OCI-LY1 (cell line): ENCODE data around the gene AEN.

Experiments used
- H2AFZ ChIP-seq: fragments of 200-600 bp; sonication (generic), shearing (Covaris generic); 2 replicates; pipeline ENCODE4 v1.6.0; 2014; ENCODE audit warnings: antibody characterized with exemption, mild to moderate bottlenecking, low read length
- H3F3A ChIP-seq: fragments of 200-600 bp; sonication (generic), shearing (Covaris generic); 2 replicates; pipeline ENCODE4 v1.6.0; 2014; ENCODE audit warnings: mild to moderate bottlenecking, antibody characterized with exemption, low read length, moderate library complexity; ENCODE audit not compliant: insufficient read depth
- H3K27ac ChIP-seq: fragments of 200-600 bp; sonication (generic); 2 replicates; pipeline ENCODE4 v1.5.1; 2014; ENCODE audit warnings: low read length, mixed run types, mild to moderate bottlenecking, low read depth; ENCODE audit not compliant: poor library complexity, severe bottlenecking
- H3K27me3 ChIP-seq: fragments of 200-600 bp; sonication (generic); 2 replicates; pipeline ENCODE4 v1.6.0; 2014; ENCODE audit warnings: antibody characterized with exemption, mild to moderate bottlenecking, low read length, moderate library complexity; ENCODE audit not compliant: insufficient read depth
- H3K36me3 ChIP-seq: fragments of 200-600 bp; sonication (generic); 2 replicates; pipeline ENCODE4 v1.6.1; 2014; ENCODE audit warnings: mild to moderate bottlenecking, antibody characterized with exemption, low read length, moderate library complexity, mixed read lengths; ENCODE audit not compliant: insufficient read depth
- H3K4me1 ChIP-seq: fragments of 200-600 bp; sonication (generic); 2 replicates; pipeline ENCODE4 v1.5.1; 2014; ENCODE audit warnings: mild to moderate bottlenecking, low read length, moderate library complexity; ENCODE audit not compliant: insufficient read depth, severe bottlenecking
- H3K4me2 ChIP-seq: fragments of 200-600 bp; sonication (generic), shearing (Covaris generic); 2 replicates; pipeline ENCODE4 v1.6.1; 2014; ENCODE audit warnings: low read length
- H3K4me3 ChIP-seq: fragments of 200-600 bp; sonication (generic); 2 replicates; pipeline ENCODE4 v1.5.1; 2014; ENCODE audit warnings: low read length, low read depth, mild to moderate bottlenecking, mixed read lengths; ENCODE audit not compliant: poor library complexity, severe bottlenecking
- H3K79me2 ChIP-seq: fragments of 200-600 bp; shearing (Covaris generic); 2 replicates; pipeline ENCODE4 v1.6.1; 2016; ENCODE audit warnings: mixed run types, low read length, mixed read lengths; ENCODE audit not compliant: insufficient read depth
- H3K9ac ChIP-seq: fragments of 200-600 bp; sonication (generic), shearing (Covaris generic); 2 replicates; pipeline ENCODE4 v1.6.1; 2014; ENCODE audit warnings: mild to moderate bottlenecking, low read length, mixed read lengths
- H3K9me2 ChIP-seq: fragments of 200-600 bp; sonication (generic), shearing (Covaris generic); 2 replicates; pipeline ENCODE4 v1.6.1; 2014; ENCODE audit warnings: low read depth, mild to moderate bottlenecking, low read length, mixed read lengths
- H3K9me3 ChIP-seq: fragments of 200-600 bp; shearing (Covaris generic); 2 replicates; pipeline ENCODE4 v1.6.1; 2014; ENCODE audit warnings: low read length, mixed read lengths
- H4K20me1 ChIP-seq: fragments of 200-600 bp; sonication (generic), shearing (Covaris generic); 2 replicates; pipeline ENCODE4 v1.6.0; 2016; ENCODE audit warnings: mild to moderate bottlenecking, low read length; ENCODE audit not compliant: insufficient read depth
- CTCF ChIP-seq: fragments of 200-600 bp; sonication (generic), shearing (Covaris generic); IDR thresholded peaks from 2 replicates; pipeline ENCODE4 v1.5.1; 2017; ENCODE audit warnings: mild to moderate bottlenecking, antibody characterized with exemption, low read length, moderate library complexity, mixed read lengths
- EZH2 ChIP-seq: fragments of 200-600 bp; sonication (generic), shearing (Covaris generic); IDR thresholded peaks from 2 replicates; pipeline ENCODE4 v1.8.0; 2017; ENCODE audit warnings: borderline replicate concordance, mixed run types, mild to moderate bottlenecking, antibody characterized with exemption, low read length, moderate library complexity, mixed read lengths

The AEN gene

GRCh38 chr15:88658972-88659931, 38.1 kb downstream of the AEN start:
- Histone ChIP-seq H3K9me3 (no peaks in the 10 kb centered on the region), H3K9me2 (no peaks in the 10 kb centered on the region), H3K27me3 (no peaks in the 10 kb centered on the region), H3K4me2 (no peak overlapping the region), H3K79me2 (no peaks in the 10 kb centered on the region), H3K4me1 (peaks cover 22% of the 10 kb centered on the region), H2AFZ (no peak overlapping the region), H3K36me3 (no peaks in the 10 kb centered on the region), H4K20me1 (no peaks in the 10 kb centered on the region), H3K27ac (no peak overlapping the region), H3K9ac (no peak overlapping the region), H3K4me3 (no peak overlapping the region), H3F3A (no peaks in the 10 kb centered on the region)
- no peak for TF ChIP-seq CTCF
- TF ChIP-seq EZH2, result no peak

- H3K9ac ChIP-seq, result no peak overlapping the region
- H3K4me1 ChIP-seq, result peaks cover 15% of the 10 kb centered on the region
- H3K4me2 ChIP-seq, result no peak overlapping the region
- no peaks in the 10 kb centered on the region for H3K9me3 ChIP-seq
- H3K36me3 ChIP-seq, result no peaks in the 10 kb centered on the region
- no peaks in the 10 kb centered on the region for H3K9me2 ChIP-seq
- TF ChIP-seq CTCF (no peak), EZH2 (no peak)
- no peaks in the 10 kb centered on the region for H4K20me1 ChIP-seq
- H2AFZ ChIP-seq, result no peak overlapping the region
- H3F3A ChIP-seq, result no peaks in the 10 kb centered on the region
- no peak overlapping the region for H3K4me3 ChIP-seq
- H3K27me3 ChIP-seq, result no peaks in the 10 kb centered on the region
- no peak overlapping the region for H3K27ac ChIP-seq
- no peaks in the 10 kb centered on the region for H3K79me2 ChIP-seq
Observed at GRCh38 chr15:88661041-88661700, 40.0 kb downstream of the AEN start.

GRCh38 chr15:88661761-88662556, 40.8 kb downstream of the AEN start:
- H3K79me2 ChIP-seq, result no peaks in the 10 kb centered on the region
- H3K36me3 ChIP-seq, result no peaks in the 10 kb centered on the region
- no peak overlapping the region for H3K4me2 ChIP-seq
- no peak overlapping the region for H3K9ac ChIP-seq
- no peak overlapping the region for H3K27ac ChIP-seq
- H3K9me3 ChIP-seq, result no peaks in the 10 kb centered on the region
- no peaks in the 10 kb centered on the region for H3K9me2 ChIP-seq
- no peaks in the 10 kb centered on the region for H3F3A ChIP-seq
- H4K20me1 ChIP-seq, result no peaks in the 10 kb centered on the region
- H3K27me3 ChIP-seq, result no peaks in the 10 kb centered on the region
- no peak overlapping the region for H3K4me3 ChIP-seq
- H2AFZ ChIP-seq, result no peak overlapping the region
- H3K4me1 ChIP-seq, result peaks cover 12% of the 10 kb centered on the region
- TF ChIP-seq EZH2 (no peak), CTCF (no peak)
